ENCODE measurements around the gene CFAP61. TPM values are rescaled to one million over a fixed set of nuclear protein-coding genes. Genes with fewer than 3 reads are reported as not detected.

Gene CFAP61
- total RNA-seq, 1 experiment from 2014 or later, result 0.28 TPM

DNA sequence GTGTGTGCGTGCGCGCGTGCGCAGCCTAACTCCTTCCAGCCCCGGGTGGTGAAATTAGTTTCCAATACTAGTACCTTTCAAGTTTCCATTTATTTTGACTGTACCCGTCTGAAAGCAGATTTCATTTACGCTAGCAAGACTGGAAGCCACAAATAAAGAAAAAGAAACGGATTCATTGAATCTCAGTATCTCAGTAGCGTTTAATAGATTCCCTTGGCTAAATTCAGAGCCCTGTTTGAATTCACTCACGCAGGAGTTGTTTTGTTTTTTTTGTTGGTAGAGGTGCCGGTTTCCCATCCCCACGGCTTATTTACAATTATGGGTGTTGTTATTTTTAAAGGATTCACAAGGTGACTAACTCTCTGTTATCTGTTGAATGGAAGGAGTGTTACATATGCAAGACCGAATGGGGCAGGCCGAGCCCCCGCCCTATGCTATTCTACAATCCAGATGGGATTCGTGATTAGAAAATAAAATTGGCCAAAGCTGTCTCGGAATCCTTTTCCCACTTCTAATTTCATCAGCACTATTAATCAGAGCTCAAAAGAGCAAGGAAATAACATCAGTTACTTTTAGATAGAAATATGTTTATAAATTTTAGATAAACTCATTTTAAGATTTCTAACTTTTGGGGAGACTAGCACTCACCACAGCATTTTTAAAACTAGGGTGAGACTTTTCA lies 313.3 kb downstream of the CFAP61 start:
- POLR2A ChIA-PET, result no interaction called here
- TF ChIP-seq, protein P1, sequence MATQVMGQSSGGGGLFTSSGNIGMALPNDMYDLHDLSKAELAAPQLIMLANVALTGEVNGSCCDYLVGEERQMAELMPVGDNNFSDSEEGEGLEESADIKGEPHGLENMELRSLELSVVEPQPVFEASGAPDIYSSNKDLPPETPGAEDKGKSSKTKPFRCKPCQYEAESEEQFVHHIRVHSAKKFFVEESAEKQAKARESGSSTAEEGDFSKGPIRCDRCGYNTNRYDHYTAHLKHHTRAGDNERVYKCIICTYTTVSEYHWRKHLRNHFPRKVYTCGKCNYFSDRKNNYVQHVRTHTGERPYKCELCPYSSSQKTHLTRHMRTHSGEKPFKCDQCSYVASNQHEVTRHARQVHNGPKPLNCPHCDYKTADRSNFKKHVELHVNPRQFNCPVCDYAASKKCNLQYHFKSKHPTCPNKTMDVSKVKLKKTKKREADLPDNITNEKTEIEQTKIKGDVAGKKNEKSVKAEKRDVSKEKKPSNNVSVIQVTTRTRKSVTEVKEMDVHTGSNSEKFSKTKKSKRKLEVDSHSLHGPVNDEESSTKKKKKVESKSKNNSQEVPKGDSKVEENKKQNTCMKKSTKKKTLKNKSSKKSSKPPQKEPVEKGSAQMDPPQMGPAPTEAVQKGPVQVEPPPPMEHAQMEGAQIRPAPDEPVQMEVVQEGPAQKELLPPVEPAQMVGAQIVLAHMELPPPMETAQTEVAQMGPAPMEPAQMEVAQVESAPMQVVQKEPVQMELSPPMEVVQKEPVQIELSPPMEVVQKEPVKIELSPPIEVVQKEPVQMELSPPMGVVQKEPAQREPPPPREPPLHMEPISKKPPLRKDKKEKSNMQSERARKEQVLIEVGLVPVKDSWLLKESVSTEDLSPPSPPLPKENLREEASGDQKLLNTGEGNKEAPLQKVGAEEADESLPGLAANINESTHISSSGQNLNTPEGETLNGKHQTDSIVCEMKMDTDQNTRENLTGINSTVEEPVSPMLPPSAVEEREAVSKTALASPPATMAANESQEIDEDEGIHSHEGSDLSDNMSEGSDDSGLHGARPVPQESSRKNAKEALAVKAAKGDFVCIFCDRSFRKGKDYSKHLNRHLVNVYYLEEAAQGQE (IDR thresholded peaks at IDR 0.05; ENCODE audit: insufficient read depth in 1 of 2, low read depth in 2 of 2, low read length in 1 of 2), result no peak
- TF ChIP-seq POLR2AphosphoS5 (IDR thresholded peaks at IDR 0.05; ENCODE audit: low read depth, low read length), result no peak
- TF ChIP-seq, protein P2, sequence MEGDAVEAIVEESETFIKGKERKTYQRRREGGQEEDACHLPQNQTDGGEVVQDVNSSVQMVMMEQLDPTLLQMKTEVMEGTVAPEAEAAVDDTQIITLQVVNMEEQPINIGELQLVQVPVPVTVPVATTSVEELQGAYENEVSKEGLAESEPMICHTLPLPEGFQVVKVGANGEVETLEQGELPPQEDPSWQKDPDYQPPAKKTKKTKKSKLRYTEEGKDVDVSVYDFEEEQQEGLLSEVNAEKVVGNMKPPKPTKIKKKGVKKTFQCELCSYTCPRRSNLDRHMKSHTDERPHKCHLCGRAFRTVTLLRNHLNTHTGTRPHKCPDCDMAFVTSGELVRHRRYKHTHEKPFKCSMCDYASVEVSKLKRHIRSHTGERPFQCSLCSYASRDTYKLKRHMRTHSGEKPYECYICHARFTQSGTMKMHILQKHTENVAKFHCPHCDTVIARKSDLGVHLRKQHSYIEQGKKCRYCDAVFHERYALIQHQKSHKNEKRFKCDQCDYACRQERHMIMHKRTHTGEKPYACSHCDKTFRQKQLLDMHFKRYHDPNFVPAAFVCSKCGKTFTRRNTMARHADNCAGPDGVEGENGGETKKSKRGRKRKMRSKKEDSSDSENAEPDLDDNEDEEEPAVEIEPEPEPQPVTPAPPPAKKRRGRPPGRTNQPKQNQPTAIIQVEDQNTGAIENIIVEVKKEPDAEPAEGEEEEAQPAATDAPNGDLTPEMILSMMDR (IDR thresholded peaks at IDR 0.05), result no peak
- TF ChIP-seq SIN3A (IDR thresholded peaks at IDR 0.05; ENCODE audit: borderline replicate concordance, insufficient read depth, low read depth, low read length), result no peak
- no peak for TF ChIP-seq TCF7L2 (IDR thresholded peaks at IDR 0.05; ENCODE audit: low read depth, low read length)
- H3K4me3 ChIP-seq (ENCODE audit: low read depth in 2 of 2, low read length in 2 of 2), result no peak overlapping the region
- ATAC-seq (no peak), DNase-seq (ENCODE audit: low read depth, low spot score) (no peak)
- H3K36me3 ChIP-seq (ENCODE audit: control insufficient read depth, insufficient read depth, low read length), result no peaks in the 10 kb centered on the region
- no peaks in the 10 kb centered on the region for H3K9me3 ChIP-seq (ENCODE audit: control insufficient read depth, insufficient read depth, low read depth, low read length)
- intact Hi-C loops (cut with micrococcal nuclease; ENCODE audit: unreplicated experiment), result loop anchor here (10.0 kb wide), 1 partner anchor 281 kb away; no protein-coding TSS in a partner anchor
- CTCF ChIA-PET, result no interaction called here
- in situ Hi-C loops (cut with HindIII; ENCODE audit: low pct_unique_long_range_greater_than_20kb, low sequenced_read_pairs), result no loop called here
- no TSS peak for BruUV-seq (replicated peaks)
- peaks cover 42% of the 10 kb centered on the region for H3K27me3 ChIP-seq (ENCODE audit: control insufficient read depth, insufficient read depth, low read length)
- no peak overlapping the region for H3K27ac ChIP-seq (ENCODE audit: low read length)
- peaks cover 3% of the 10 kb centered on the region for H3K4me1 ChIP-seq (ENCODE audit: control insufficient read depth, insufficient read depth, low read length)

- peaks cover 39% of the 10 kb centered on the region for H3K27me3 ChIP-seq (ENCODE audit: control insufficient read depth, insufficient read depth, low read length)
- no peaks in the 10 kb centered on the region for H3K9me3 ChIP-seq (ENCODE audit: control insufficient read depth, insufficient read depth, low read depth, low read length)
- ATAC-seq (no peak), DNase-seq (ENCODE audit: low read depth, low spot score) (no peak)
- H3K36me3 ChIP-seq (ENCODE audit: control insufficient read depth, insufficient read depth, low read length), result no peaks in the 10 kb centered on the region
- peaks cover 3% of the 10 kb centered on the region for H3K4me1 ChIP-seq (ENCODE audit: control insufficient read depth, insufficient read depth, low read length)
- POLR2A ChIA-PET, result no interaction called here
- CTCF ChIA-PET, result no interaction called here
- no peak overlapping the region for H3K4me3 ChIP-seq (ENCODE audit: low read depth in 2 of 2, low read length in 2 of 2)
- intact Hi-C loops (cut with micrococcal nuclease; ENCODE audit: unreplicated experiment), result loop anchor here (10.0 kb wide), 1 partner anchor 282 kb away; no protein-coding TSS in a partner anchor
- BruUV-seq (replicated peaks), result no TSS peak
- no peak overlapping the region for H3K27ac ChIP-seq (ENCODE audit: low read length)
- in situ Hi-C loops (cut with HindIII; ENCODE audit: low pct_unique_long_range_greater_than_20kb, low sequenced_read_pairs), result no loop called here
- no peak for TF ChIP-seq TCF7L2 (IDR thresholded peaks at IDR 0.05; ENCODE audit: low read depth, low read length)
- TF ChIP-seq SIN3A (IDR thresholded peaks at IDR 0.05; ENCODE audit: borderline replicate concordance, insufficient read depth, low read depth, low read length), result no peak
- TF ChIP-seq, protein P2 (IDR thresholded peaks at IDR 0.05), result no peak
- no peak for TF ChIP-seq POLR2AphosphoS5 (IDR thresholded peaks at IDR 0.05; ENCODE audit: low read depth, low read length)
- TF ChIP-seq, protein P1 (IDR thresholded peaks at IDR 0.05; ENCODE audit: insufficient read depth in 1 of 2, low read depth in 2 of 2, low read length in 1 of 2), result no peak
Measured at GRCh38 chr20:20366551-20366875, 314.2 kb downstream of the CFAP61 start.
